Measurements from ENCODE around the gene BNIP5.
A peak's percentile ranks its signal among the peaks of the same experiment; 100 is the strongest.

Gene BNIP5

GRCh38 chr6:36320475-36320874 lies 16.2 kb downstream of the BNIP5 start:
- DNase-seq = no peak

- no peak for DNase-seq
Observed at GRCh38 chr6:36319821-36320220, 16.9 kb downstream of the BNIP5 start.

GRCh38 chr6:36319436-36319762 lies 17.3 kb downstream of the BNIP5 start:
- DNase-seq = no peak

GRCh38 chr6:36318690-36319435 lies 17.8 kb downstream of the BNIP5 start:
- DNase-seq = no peak

GRCh38 chr6:36317623-36318022 lies 19.1 kb downstream of the BNIP5 start:
- no peak for DNase-seq

GRCh38 chr6:36315921-36316320 lies 20.8 kb downstream of the BNIP5 start:
- no peak for DNase-seq

GRCh38 chr6:36314221-36315014 lies 22.3 kb downstream of the BNIP5 start:
- no peak for DNase-seq

- no peak for DNase-seq
Observed at GRCh38 chr6:36313649-36313936, 23.1 kb downstream of the BNIP5 start.

GRCh38 chr6:36312854-36313648 lies 23.6 kb downstream of the BNIP5 start:
- DNase-seq = no peak

GRCh38 chr6:36309900-36310299 lies 26.8 kb downstream of the BNIP5 start:
- no peak for DNase-seq

- no peak for DNase-seq
Observed at GRCh38 chr6:36309203-36309602, 27.5 kb downstream of the BNIP5 start.

- no peak for DNase-seq
Observed at GRCh38 chr6:36308514-36308913, 28.2 kb downstream of the BNIP5 start.

GRCh38 chr6:36306375-36306774 lies 30.3 kb downstream of the BNIP5 start:
- no peak for DNase-seq

GRCh38 chr6:36305885-36306284 lies 30.8 kb downstream of the BNIP5 start:
- no peak for DNase-seq

- peak; percentile 96 to 98 for DNase-seq
Observed at GRCh38 chr6:36302227-36302976, 34.3 kb downstream of the BNIP5 start.

GRCh38 chr6:36301781-36302180 lies 34.9 kb downstream of the BNIP5 start:
- DNase-seq = no peak

- DNase-seq = no peak
Observed at GRCh38 chr6:36301085-36301658, 35.5 kb downstream of the BNIP5 start.

- DNase-seq = no peak
Observed at GRCh38 chr6:36298027-36298426, 38.7 kb downstream of the BNIP5 start.

- DNase-seq = no peak
Observed at GRCh38 chr6:36297511-36297910, 39.2 kb downstream of the BNIP5 start.

GRCh38 chr6:36297051-36297450 lies 39.6 kb downstream of the BNIP5 start:
- DNase-seq = no peak

- DNase-seq = no peak
Observed at GRCh38 chr6:36296240-36296639, 40.4 kb downstream of the BNIP5 start.

GRCh38 chr6:36292170-36292569 lies 44.5 kb downstream of the BNIP5 start:
- no peak for DNase-seq
